ENCODE data around the gene HIPK2. TPM values are rescaled to one million over a fixed set of nuclear protein-coding genes. Genes with fewer than 3 reads are reported as not detected.

Gene HIPK2
- total and polyA plus RNA-seq, 2 experiments from 2014 or later: 18.2 to 22.9 TPM

DNA sequence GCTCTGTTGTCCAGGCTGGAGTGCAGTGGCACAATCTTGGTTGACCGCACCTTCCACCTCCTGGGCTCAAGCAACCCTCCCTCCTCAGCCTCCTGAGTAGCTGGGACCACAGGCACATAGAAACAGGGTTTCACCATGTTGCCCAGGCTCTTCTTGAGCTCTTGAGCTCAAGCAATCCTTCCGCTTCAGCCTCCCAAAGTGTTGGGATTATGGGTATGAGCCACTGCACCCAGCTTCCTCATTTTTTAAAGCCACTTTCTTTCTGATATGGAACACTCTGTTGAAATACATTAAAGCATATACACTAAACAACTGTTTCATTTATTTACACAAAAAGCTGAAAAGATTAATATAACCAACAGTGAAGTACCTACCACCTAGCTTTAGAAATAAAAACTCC, 137.1 kb downstream of the HIPK2 start:
- Histone ChIP-seq H3K9me3 (ENCODE audit: low read depth) (no peaks in the 10 kb centered on the region), H3K4me1 (ENCODE audit: insufficient read depth) (no peaks in the 10 kb centered on the region), H3K79me2 (peaks cover 70% of the 10 kb centered on the region), H3K27ac (no peak overlapping the region), H3K27me3 (no peaks in the 10 kb centered on the region), H3K36me3 (replicated peaks; ENCODE audit: insufficient read depth, low read depth) (no peaks in the 10 kb centered on the region), H4K20me1 (ENCODE audit: insufficient read depth, poor library complexity, severe bottlenecking) (peaks cover 6% of the 10 kb centered on the region), H3K4me2 (no peak overlapping the region), H2AFZ (no peak overlapping the region), H3K9me2 (replicated peaks; ENCODE audit: insufficient read depth) (no peaks in the 10 kb centered on the region), H3K4me3 (no peak overlapping the region)
- WGBS (ENCODE audit: low lambda C conversion rate, missing lambda C conversion rate): 100% methylated on average over 2 of the region's 2 CpGs
- TF ChIP-seq, protein P1, sequence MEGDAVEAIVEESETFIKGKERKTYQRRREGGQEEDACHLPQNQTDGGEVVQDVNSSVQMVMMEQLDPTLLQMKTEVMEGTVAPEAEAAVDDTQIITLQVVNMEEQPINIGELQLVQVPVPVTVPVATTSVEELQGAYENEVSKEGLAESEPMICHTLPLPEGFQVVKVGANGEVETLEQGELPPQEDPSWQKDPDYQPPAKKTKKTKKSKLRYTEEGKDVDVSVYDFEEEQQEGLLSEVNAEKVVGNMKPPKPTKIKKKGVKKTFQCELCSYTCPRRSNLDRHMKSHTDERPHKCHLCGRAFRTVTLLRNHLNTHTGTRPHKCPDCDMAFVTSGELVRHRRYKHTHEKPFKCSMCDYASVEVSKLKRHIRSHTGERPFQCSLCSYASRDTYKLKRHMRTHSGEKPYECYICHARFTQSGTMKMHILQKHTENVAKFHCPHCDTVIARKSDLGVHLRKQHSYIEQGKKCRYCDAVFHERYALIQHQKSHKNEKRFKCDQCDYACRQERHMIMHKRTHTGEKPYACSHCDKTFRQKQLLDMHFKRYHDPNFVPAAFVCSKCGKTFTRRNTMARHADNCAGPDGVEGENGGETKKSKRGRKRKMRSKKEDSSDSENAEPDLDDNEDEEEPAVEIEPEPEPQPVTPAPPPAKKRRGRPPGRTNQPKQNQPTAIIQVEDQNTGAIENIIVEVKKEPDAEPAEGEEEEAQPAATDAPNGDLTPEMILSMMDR (IDR thresholded peaks at IDR 0.05; ENCODE audit: poor library complexity): no peak
- TF ChIP-seq EZH2phosphoT487 (IDR thresholded peaks at IDR 0.05; ENCODE audit: low read depth, severe bottlenecking, unreplicated experiment) (no peak), EZH2 (IDR thresholded peaks at IDR 0.05; ENCODE audit: borderline replicate concordance) (no peak)
- no peak for DNase-seq (ENCODE audit: low spot score)

DNA sequence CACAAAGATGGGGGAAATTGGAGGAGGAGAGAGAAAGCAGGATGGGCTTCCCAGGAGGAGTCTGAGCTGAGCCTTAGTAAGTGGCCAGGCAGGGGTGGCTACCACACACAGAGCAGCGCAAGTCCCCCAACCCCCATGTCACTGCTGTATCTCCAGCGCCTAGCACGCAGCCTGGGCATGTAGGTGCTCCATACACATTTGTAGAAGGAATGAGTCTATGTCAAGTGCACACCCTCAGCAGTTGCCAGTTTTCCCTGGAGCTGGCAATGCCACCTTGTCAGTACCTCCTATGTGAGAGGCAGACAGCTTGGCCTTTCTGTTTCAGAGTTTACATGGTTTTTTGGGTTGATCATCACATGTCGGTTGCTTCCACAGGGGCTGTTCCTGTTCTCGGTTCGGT, 138.2 kb downstream of the HIPK2 start:
- Histone ChIP-seq H4K20me1 (ENCODE audit: insufficient read depth, poor library complexity, severe bottlenecking) (peaks cover 6% of the 10 kb centered on the region), H3K27ac (no peak overlapping the region), H3K36me3 (replicated peaks; ENCODE audit: insufficient read depth, low read depth) (no peaks in the 10 kb centered on the region), H3K27me3 (no peaks in the 10 kb centered on the region), H3K4me3 (no peak overlapping the region), H3K79me2 (peaks cover 70% of the 10 kb centered on the region), H3K9me2 (replicated peaks; ENCODE audit: insufficient read depth) (no peaks in the 10 kb centered on the region), H3K9me3 (ENCODE audit: low read depth) (no peaks in the 10 kb centered on the region), H2AFZ (no peak overlapping the region), H3K4me2 (no peak overlapping the region), H3K4me1 (ENCODE audit: insufficient read depth) (no peaks in the 10 kb centered on the region)
- no peak for DNase-seq (ENCODE audit: low spot score)
- over 99% methylated on average over 6 of the region's 6 CpGs for WGBS (ENCODE audit: low lambda C conversion rate, missing lambda C conversion rate)
- TF ChIP-seq, protein P1 (IDR thresholded peaks at IDR 0.05; ENCODE audit: poor library complexity): no peak
- TF ChIP-seq EZH2phosphoT487 (IDR thresholded peaks at IDR 0.05; ENCODE audit: low read depth, severe bottlenecking, unreplicated experiment) (no peak), EZH2 (IDR thresholded peaks at IDR 0.05; ENCODE audit: borderline replicate concordance) (no peak)

DNA sequence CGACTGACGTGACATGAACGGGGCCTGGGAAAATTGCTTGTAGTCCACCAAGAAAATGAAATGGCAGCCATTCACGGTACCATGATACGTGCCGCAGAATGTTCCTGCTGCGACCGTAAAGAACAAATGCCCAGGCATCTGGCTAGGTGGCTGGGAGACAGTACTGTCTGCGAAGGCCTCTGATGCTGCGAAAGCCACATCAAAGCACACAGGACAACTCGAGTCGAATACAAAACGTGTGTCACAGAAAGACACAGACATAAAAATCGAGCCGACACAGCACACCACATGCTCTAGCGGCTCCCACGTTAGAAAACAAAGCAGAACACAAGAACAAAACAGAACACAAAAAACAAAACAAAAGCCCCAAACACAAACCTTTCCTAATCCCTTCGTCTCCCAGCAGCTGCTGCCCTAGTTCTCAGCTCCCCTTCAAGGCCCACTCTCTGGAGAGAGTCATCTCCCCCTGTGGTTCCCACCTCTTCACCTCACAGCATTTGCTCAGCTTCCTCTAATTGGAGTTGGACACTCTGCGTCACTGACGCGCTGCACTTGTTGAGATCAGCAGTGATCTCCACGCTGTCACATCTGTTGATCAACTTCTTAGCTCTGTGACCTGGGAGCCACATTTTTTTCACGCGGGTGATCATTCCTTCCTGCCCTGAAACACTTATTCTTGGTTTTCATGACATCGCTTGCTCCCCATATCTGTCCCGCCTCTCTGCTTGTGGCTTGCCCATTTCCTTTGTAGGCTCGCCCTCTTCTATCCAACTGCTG, 142.1 kb downstream of the HIPK2 start:
- Histone ChIP-seq H3K9me2 (replicated peaks; ENCODE audit: insufficient read depth) (no peaks in the 10 kb centered on the region), H3K4me3 (no peak overlapping the region), H3K27me3 (no peaks in the 10 kb centered on the region), H3K27ac (no peak overlapping the region), H2AFZ (no peak overlapping the region), H3K4me2 (no peak overlapping the region), H3K9me3 (ENCODE audit: low read depth) (no peaks in the 10 kb centered on the region), H3K4me1 (ENCODE audit: insufficient read depth) (no peaks in the 10 kb centered on the region), H3K79me2 (peaks cover 45% of the 10 kb centered on the region), H3K36me3 (replicated peaks; ENCODE audit: insufficient read depth, low read depth) (no peaks in the 10 kb centered on the region), H4K20me1 (ENCODE audit: insufficient read depth, poor library complexity, severe bottlenecking) (peaks cover 8% of the 10 kb centered on the region)
- DNase-seq (ENCODE audit: low spot score): no peak
- TF ChIP-seq, protein P1 (IDR thresholded peaks at IDR 0.05; ENCODE audit: poor library complexity): no peak
- no peak for TF ChIP-seq EZH2phosphoT487 (IDR thresholded peaks at IDR 0.05; ENCODE audit: low read depth, severe bottlenecking, unreplicated experiment)
- WGBS (ENCODE audit: low lambda C conversion rate, missing lambda C conversion rate): 92% methylated on average over 27 of the region's 27 CpGs

All from hepatocyte (in vitro differentiated cells).